Measurements from ENCODE around the gene POLR2E.
A peak's percentile ranks its signal among the peaks of the same experiment; 100 is the strongest.

The POLR2E gene

DNA sequence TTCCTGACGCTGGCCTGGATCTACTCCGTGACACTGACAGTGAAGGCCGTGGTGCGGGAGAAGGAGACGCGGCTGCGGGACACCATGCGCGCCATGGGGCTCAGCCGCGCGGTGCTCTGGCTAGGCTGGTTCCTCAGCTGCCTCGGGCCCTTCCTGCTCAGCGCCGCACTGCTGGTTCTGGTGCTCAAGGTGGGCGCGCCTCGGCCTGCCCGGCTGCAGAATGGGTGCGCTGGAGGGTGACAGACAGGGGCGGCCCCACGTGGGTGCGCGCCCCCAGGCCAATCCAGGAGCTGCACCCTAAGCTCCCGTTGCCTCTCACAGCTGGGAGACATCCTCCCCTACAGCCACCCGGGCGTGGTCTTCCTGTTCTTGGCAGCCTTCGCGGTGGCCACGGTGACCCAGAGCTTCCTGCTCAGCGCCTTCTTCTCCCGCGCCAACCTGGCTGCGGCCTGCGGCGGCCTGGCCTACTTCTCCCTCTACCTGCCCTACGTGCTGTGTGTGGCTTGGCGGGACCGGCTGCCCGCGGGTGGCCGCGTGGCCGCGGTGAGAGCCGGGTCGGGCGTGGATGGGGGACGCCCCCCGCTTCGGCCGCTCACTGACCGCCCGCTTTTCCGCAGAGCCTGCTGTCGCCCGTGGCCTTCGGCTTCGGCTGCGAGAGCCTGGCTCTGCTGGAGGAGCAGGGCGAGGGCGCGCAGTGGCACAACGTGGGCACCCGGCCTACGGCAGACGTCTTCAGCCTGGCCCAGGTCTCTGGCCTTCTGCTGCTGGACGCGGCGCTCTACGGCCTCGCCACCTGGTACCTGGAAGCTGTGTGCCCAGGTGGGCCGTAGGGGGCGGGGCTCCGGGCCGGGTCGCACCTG is 48.1 kb downstream of the POLR2E start:
- DNase-seq = no peak

DNA sequence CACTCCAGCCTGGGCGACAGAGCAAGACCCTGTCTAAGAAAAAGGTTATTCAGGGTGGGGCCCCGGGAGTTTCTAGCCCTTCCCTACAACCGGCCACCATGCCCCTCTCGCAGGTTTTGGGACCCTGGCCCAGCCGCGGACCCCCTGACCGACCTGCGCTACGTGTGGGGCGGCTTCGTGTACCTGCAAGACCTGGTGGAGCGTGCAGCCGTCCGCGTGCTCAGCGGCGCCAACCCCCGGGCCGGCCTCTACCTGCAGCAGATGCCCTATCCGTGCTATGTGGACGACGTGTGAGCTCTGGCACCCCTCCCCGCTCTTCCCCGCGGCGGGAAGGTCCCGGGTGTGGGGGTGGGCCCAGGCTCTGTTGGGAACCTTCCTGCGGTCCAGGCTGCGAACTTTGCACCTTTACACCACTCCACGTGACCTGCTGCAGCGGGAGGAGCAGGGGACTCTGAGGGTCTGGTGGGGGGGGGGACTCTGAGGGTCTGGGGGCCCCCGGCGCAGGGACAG is 49.0 kb downstream of the POLR2E start:
- DNase-seq = no peak

DNA sequence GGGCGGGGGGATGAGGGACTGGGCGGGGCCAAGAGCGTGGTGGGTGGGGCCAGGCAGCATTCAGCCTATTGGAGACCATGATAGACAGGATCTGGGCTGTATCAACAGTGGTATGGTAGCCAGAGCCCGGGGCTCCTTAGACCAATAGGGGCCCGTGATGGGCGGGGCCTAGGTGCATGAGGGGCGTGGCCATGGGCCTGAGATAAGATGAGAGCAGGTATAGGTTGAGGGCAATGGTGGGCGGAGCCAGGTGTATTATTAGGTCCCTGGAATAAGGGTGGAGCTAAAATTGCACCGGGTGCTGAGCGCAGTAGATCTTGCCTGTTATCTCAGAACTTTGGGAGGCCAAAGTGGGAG is 50.0 kb downstream of the POLR2E start:
- no peak for DNase-seq

DNA sequence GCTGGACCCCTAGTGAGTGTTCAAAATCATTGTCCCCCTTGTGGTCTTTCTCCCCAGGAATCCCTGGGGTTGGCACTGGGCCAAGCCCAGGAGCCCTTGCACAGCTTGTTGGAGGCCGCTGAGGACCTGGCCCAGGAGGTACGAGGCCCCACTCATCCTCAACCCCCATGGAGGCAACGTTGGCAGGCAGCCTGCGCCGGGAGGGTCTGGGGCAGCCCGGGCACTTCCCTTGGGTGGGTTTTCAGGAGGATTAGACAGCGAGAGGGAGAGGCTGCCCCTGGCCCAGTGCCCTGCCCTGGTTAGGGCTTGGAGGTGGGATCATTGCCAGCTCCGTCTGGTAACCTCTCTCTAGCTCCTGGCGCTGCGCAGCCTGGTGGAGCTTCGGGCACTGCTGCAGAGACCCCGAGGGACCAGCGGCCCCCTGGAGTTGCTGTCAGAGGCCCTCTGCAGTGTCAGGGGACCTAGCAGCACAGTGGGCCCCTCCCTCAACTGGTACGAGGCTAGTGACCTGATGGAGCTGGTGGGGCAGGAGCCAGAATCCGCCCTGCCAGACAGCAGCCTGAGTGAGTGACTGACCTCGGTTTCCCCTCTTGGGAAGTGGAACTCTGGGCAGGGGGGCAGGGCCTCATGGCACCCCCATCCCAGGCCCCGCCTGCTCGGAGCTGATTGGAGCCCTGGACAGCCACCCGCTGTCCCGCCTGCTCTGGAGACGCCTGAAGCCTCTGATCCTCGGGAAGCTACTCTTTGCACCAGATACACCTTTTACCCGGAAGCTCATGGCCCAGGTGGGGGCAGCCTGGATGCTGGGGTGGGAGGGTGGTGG is 52.3 kb downstream of the POLR2E start:
- DNase-seq = no peak

DNA sequence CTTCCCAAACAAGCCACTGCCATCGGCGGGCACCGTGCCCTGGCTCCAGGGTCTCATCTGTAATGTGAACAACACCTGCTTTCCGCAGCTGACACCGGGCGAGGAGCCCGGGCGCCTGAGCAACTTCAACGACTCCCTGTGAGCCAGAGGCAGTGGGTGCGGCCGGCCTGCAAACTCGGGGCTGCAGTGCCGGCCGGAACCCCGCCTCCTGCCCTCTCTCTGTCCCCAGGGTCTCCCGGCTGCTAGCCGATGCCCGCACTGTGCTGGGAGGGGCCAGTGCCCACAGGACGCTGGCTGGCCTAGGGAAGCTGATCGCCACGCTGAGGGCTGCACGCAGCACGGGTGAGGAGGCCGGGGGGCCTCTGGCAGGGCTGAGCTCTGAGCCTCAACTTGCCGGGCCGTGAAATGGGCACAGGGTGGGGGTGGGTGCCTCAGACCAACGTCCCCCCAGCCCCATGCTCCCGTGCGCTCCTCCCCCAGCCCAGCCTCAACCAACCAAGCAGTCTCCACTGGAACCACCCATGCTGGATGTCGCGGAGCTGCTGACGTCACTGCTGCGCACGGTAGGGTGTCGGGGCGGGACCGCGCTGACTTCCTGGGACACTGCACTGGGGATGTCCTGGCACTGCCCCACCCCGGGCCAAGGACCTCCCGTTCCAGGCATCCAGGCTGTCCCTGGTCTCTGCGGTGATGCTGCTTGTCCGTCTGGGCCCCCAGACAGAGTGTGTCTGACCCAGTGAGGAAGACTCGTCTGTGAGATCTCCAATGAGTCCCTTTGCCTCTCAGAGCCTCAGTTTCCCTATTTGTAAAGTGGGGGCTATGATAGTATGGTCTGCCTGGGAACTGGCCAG is 53.1 kb downstream of the POLR2E start:
- no peak for DNase-seq

DNA sequence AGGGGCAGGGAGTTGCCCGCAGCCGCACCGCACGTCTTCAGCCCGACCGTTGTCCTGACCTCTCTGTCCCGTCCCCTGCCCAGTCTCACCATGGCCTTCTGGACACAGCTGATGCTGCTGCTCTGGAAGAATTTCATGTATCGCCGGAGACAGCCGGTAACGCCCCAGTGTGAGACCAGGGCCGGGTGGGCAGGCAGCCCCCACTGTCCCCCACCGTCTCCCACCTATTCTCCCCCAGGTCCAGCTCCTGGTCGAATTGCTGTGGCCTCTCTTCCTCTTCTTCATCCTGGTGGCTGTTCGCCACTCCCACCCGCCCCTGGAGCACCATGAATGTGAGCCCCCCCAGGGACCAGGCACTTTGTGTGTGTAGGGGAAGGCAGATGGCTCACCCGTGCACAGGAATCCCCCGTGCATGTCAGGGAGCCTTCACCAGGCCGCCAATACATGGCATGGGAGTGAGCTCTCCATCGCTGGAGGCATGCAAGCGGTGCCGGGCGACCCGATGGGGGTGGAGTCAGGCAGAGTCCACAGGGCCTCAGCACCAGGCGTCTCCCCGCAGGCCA is 53.8 kb downstream of the POLR2E start:
- no peak for DNase-seq

DNA sequence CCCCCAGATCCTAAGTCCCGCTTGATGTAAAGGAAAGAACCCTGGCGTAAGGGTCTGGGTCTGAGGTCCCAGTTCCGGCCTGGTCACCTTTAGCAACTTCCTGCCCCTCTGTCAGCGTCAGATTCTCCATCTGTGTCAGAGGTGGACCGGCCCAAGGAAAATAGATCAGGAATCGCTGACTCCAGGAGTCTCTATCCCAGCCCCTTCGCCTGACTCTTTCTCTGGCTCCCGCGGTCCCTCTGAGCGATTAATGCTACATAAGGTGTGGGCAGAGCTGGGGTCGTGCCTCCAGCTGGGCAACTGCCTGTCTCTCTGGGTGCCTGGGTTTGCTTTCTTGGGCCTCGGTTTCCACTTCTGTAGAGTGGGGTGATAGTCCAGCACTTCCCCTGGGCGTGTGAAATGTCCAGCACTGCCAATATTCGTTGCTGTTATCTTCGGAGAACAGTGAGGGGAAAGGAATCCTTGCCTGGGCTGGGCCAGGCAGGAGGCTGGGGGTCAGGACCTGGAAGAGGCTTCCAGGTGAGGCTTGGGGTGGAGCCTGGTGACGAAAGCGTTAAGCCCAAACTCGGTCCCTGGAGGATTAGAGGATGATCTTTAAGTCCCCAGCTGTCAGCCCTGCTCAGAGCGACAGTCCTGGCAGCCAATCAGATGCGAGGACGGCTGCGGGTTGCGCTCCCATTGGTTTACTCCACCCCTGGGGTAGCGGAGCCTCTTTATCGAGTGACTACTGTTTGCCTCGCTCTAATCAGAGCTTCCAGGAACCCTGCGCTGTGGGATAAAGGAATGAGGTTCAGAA is 54.5 kb downstream of the POLR2E start:
- DNase-seq = peak; percentile 22 to 88 (median 77)

DNA sequence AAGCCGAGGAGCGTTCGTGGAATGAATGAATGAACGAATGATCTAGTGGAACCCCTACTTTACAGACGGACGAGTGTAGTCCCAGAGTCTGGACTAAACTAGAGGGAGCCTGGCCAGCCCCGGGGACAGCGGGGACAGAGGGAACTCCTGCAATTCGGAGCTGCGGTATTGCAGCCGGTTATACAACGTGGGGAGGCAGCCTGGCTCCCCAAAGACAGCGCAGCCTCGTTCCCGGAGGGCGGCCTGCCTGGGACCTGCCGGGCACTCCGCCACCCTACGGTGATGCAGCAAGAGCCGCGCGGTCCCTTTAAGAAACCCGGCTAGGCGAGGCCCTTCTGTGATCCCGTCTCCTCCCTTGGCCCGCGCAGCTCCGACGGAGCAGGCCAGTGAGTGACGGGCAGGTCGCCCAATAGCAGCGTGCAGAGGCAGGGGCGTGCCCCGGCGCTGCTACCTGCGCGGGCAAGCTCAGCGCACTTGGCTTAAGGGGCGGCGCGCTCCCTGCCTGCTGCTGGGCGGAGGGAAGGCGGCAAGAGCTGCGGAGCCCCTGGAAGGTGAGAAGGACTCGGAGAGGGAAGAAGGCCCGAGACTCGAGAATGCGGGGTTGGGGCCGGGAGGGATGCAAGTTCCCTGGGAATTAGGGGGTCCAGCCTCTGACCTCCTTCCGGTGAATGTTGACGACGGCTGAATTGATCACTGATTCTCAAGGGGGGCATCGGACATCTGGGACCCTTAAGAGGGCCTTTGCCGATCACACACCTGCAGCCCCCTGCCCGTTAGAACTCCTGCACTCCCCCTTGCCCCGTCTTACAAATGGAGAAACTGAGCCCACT is 55.3 kb downstream of the POLR2E start, which contains the start of gene ABCA7:
Gene ABCA7, plus strand, starts transcription at position 462 of the 830 bp plus-strand sequence. CDS start 1,255 bp downstream, outside the sequence.
- DNase-seq = peak; percentile 39 to 94 (median 86)

DNA sequence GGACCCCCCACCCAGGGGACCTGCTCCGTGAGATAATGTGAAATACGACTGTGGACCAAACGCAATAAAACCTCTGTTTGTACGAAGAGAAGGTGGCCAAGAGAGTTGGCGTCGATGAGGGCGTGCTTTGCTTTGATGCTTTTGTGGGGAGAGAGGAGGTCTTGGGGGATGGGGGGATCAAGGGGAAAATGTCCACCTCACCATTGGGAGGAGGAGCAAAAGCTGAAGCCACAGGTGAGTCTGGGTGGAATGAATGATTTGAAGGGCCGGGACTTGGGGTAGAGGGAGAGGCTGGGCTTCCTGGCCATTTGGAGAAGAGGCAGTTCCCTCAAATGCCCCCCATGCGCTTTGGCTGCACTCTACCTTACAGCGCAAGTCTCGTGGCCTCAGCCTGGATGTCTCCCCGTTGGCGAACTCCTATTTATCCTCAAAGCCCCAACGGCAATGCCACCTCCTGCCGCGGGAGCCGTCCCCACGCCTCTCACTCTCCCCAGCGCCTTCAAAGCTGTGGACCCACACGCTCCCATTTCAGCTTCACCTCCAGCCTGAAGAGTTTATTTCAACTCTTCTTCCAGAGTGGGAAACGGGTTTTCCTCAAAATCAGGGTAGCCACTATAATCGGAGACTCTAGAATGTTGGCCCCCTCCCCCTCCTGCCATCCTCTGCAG is 56.1 kb downstream of the POLR2E start:
- DNase-seq = no peak

DNA sequence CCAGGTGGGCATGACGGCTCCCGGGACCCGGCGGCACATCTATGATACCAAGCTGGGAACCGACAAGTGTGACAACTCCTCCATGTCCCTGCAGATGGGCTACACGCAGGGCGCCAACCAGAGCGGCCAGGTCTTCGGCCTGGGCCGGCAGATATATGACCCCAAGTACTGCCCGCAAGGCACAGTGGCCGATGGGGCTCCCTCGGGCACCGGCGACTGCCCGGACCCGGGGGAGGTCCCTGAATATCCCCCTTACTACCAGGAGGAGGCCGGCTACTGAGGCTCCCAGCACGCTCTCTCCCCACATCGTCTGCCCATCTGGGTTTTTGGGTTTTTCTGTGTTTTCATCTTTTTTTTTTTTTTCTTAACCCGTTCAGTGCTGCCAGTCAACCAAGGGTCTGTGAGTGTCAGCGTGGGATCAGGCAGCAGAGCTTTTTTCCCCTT is 57.5 kb downstream of the POLR2E start:
- DNase-seq = no peak

Data from C1 segment of cervical spinal cord (tissue), 14 donors.